ENCODE results near the gene IMMP2L.

The IMMP2L gene

DNA sequence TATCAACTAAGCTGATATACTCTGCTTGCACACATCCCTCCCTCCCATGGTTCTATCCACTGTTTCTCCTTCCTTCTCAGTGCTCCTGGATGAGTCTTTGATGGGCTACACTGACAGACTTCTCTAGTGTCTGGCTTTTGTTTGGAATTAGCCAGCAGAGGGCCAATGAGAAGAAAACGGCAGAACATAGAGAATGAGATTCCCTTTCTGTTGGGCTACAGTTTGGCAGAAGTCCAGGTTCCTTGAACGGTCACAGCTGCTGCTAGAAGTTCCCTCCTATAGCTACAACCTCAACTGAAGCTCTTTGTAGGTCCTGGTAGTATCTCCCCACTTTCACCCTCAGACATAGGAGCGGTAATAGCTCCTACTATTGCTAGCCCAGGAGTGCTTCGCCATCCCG lies 722.4 kb downstream of the IMMP2L start:
- TF ChIP-seq, protein P1, sequence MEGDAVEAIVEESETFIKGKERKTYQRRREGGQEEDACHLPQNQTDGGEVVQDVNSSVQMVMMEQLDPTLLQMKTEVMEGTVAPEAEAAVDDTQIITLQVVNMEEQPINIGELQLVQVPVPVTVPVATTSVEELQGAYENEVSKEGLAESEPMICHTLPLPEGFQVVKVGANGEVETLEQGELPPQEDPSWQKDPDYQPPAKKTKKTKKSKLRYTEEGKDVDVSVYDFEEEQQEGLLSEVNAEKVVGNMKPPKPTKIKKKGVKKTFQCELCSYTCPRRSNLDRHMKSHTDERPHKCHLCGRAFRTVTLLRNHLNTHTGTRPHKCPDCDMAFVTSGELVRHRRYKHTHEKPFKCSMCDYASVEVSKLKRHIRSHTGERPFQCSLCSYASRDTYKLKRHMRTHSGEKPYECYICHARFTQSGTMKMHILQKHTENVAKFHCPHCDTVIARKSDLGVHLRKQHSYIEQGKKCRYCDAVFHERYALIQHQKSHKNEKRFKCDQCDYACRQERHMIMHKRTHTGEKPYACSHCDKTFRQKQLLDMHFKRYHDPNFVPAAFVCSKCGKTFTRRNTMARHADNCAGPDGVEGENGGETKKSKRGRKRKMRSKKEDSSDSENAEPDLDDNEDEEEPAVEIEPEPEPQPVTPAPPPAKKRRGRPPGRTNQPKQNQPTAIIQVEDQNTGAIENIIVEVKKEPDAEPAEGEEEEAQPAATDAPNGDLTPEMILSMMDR (IDR thresholded peaks at IDR 0.05): no peak

DNA sequence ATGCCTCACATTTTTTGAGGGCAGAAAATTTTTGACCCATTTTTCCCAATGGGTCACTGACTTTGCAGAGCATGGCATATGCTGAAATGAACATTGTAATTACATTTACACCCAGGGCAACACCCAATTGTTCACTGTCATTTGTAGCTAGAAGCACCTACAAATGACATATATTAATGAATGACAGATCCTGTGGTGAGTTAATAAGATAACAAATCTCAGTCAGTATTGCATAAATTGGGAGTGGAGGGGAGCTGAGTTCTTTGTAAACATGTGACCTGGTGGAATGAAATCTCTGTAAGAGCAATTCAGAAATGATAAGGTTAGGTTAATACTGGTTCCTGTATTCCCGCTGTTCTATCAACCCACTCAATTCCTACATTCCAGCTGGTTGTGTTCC lies 726.4 kb downstream of the IMMP2L start:
- TF ChIP-seq, protein P1 (IDR thresholded peaks at IDR 0.05): no peak

DNA sequence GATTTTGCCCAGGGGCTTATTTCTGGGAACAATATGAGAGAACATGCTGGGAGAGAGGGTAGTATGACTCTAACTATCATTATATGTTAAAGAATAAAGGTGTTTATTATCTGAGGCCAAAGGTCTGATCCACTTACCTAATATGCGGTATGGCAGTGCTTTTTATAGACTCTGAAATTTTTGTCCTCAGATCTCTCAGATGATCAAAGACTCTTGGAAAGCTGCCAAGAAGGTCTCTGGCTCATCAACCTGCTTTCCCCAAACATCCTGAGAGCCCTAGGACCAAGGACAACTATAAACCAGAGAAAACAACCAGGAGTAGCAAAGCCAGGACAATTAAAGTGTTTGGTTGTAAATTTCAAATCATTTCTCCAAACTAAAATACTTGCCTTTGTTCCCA lies 727.1 kb downstream of the IMMP2L start:
- TF ChIP-seq, protein P1 (IDR thresholded peaks at IDR 0.05): no peak

DNA sequence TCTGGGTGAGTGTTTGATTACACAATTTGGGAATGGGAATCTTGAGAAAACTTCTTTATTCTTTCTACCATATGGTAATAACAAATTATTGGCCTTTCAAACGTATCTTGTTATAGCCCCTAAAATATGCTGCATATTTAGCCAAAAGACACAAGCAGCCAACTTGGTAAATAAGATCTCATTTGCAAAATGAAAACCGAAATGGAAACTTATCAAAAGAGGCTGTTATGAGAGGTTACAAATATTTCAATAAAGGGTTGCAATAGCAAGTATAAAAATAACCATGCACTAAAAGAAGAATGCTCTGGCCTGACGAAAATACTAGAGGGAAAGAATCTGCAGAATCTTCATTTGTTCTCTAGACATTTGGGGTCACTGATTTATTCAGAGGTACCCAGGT lies 730.9 kb downstream of the IMMP2L start:
- TF ChIP-seq, protein P1 (IDR thresholded peaks at IDR 0.05): no peak

DNA sequence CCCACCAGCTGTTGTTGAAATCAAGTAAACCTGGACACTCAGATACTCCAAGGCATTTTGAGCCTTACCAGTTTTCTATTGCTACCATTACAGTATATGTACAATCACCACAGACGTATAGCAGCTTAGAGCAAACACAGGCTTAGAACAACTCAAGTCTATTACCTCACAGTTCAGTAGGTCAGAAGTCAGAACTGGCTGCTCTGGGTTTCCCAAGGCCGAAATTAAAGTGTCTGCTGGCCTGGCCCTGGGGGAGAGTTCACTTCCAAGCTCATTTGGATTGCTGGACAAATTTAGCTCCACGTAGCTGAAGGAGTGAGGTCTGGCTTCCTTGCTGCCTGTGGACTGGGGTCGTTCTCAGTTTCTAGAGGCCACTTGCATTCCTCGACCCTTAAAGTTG lies 731.5 kb downstream of the IMMP2L start:
- TF ChIP-seq, protein P1 (IDR thresholded peaks at IDR 0.05): no peak

GRCh38 chr7:110827936-110828335 lies 734.4 kb downstream of the IMMP2L start:
- TF ChIP-seq, protein P1 (IDR thresholded peaks at IDR 0.05): no peak

- TF ChIP-seq, protein P1 (IDR thresholded peaks at IDR 0.05): no peak
Measured at GRCh38 chr7:110827287-110827855, 734.9 kb downstream of the IMMP2L start.

- TF ChIP-seq, protein P1 (IDR thresholded peaks at IDR 0.05): no peak
Measured at GRCh38 chr7:110813986-110814385, 748.3 kb downstream of the IMMP2L start.
